ENCODE data around the gene SGSM1.

DNA sequence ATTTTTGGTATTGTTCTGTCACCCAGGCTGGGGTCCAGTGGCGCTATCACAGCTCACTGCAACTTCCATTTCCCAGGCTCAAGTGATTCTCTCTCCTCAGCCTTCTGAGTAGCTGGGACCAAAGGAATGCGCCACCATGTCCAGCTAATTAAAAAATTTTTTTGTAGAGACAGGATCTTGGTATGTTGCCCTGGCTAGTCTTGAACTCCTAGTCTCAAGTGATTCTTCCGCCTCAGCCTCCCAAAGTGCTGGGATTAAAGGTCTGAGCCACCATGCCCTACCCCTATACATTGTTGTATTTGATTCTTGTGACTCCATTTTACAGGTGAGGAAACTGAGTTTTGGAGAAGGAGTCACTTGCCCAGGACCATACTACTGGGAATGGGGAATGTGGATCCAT, 158.4 kb downstream of the SGSM1 start:
- TF ChIP-seq POLR2A (IDR thresholded peaks at IDR 0.05; ENCODE audit: extremely low read depth, insufficient read length), result no peak
- TF ChIP-seq, protein P1, sequence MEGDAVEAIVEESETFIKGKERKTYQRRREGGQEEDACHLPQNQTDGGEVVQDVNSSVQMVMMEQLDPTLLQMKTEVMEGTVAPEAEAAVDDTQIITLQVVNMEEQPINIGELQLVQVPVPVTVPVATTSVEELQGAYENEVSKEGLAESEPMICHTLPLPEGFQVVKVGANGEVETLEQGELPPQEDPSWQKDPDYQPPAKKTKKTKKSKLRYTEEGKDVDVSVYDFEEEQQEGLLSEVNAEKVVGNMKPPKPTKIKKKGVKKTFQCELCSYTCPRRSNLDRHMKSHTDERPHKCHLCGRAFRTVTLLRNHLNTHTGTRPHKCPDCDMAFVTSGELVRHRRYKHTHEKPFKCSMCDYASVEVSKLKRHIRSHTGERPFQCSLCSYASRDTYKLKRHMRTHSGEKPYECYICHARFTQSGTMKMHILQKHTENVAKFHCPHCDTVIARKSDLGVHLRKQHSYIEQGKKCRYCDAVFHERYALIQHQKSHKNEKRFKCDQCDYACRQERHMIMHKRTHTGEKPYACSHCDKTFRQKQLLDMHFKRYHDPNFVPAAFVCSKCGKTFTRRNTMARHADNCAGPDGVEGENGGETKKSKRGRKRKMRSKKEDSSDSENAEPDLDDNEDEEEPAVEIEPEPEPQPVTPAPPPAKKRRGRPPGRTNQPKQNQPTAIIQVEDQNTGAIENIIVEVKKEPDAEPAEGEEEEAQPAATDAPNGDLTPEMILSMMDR (IDR thresholded peaks at IDR 0.05; ENCODE audit: low read depth, low read length), result no peak

Data from NB4 (cell line).